ENCODE results near the gene PSME1.

DNA sequence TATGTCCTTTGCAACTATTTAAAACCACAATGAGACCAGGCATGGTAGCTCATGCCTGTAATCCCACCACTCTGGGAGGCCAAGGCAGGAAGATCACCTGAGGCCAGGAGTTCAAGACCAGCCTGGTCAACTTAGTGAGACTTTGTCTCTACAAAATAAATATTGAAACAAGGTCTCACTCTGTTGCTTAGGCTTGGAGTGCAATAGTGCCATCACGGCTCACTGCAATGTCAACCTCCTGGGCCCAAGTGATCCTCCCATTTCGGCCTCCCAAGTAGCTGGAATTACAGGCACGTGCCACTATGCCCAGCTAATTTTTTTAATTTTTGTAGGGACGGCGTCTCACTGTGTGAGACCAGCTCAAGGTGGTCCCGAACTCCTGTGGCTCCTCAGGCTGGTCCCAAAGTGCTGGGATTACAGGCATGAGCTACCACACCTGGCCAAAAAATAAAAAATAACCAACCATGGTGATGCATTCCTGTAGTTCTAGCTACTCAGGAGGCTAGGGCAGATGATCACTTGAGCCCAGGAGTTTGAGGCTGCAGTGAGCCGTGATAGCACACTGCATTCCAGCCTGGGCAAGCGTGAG is 6.5 kb upstream of the PSME1 start:
- TF ChIP-seq GABPA (IDR thresholded peaks at IDR 0.05 in 1 of 2, conservative IDR thresholded peaks at IDR 0.05 in 1 of 2) (no peak), TAF1 (conservative IDR thresholded peaks at IDR 0.05) (no peak)
- TF ChIP-seq, protein P1, sequence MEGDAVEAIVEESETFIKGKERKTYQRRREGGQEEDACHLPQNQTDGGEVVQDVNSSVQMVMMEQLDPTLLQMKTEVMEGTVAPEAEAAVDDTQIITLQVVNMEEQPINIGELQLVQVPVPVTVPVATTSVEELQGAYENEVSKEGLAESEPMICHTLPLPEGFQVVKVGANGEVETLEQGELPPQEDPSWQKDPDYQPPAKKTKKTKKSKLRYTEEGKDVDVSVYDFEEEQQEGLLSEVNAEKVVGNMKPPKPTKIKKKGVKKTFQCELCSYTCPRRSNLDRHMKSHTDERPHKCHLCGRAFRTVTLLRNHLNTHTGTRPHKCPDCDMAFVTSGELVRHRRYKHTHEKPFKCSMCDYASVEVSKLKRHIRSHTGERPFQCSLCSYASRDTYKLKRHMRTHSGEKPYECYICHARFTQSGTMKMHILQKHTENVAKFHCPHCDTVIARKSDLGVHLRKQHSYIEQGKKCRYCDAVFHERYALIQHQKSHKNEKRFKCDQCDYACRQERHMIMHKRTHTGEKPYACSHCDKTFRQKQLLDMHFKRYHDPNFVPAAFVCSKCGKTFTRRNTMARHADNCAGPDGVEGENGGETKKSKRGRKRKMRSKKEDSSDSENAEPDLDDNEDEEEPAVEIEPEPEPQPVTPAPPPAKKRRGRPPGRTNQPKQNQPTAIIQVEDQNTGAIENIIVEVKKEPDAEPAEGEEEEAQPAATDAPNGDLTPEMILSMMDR (IDR thresholded peaks at IDR 0.05; ENCODE audit: low read depth, low read length, missing input control) = no peak
